HG03103 (cell line): Measurements from ENCODE around the gene PRKCSH.
"Not testable (repeated sequence)": the region's sequence is repeated elsewhere in the genome, so short reads cannot be mapped to it uniquely, and the experiment has no call there.

Source experiments
- ATAC-seq: cut with Tn5 transposase; IDR thresholded peaks from one replicate; pipeline ENCODE4 v1.9.1; 2021; ENCODE audit warnings: low read depth; ENCODE audit not compliant: unreplicated experiment

PRKCSH gene, protein sequence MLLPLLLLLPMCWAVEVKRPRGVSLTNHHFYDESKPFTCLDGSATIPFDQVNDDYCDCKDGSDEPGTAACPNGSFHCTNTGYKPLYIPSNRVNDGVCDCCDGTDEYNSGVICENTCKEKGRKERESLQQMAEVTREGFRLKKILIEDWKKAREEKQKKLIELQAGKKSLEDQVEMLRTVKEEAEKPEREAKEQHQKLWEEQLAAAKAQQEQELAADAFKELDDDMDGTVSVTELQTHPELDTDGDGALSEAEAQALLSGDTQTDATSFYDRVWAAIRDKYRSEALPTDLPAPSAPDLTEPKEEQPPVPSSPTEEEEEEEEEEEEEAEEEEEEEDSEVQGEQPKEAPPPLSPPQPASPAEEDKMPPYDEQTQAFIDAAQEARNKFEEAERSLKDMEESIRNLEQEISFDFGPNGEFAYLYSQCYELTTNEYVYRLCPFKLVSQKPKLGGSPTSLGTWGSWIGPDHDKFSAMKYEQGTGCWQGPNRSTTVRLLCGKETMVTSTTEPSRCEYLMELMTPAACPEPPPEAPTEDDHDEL

GRCh38 chr19:11435057-11435832 is at the start of gene PRKCSH, which contains the start of gene ODAD3:
TSS of gene PRKCSH (plus strand) at chr19:11435635. CDS start at chr19:11436118, 483 bp downstream.
TSS of gene ODAD3 (minus strand) at chr19:11435121. CDS start at chr19:11435016, 105 bp downstream.
- peak; percentile 80 for ATAC-seq

DNA sequence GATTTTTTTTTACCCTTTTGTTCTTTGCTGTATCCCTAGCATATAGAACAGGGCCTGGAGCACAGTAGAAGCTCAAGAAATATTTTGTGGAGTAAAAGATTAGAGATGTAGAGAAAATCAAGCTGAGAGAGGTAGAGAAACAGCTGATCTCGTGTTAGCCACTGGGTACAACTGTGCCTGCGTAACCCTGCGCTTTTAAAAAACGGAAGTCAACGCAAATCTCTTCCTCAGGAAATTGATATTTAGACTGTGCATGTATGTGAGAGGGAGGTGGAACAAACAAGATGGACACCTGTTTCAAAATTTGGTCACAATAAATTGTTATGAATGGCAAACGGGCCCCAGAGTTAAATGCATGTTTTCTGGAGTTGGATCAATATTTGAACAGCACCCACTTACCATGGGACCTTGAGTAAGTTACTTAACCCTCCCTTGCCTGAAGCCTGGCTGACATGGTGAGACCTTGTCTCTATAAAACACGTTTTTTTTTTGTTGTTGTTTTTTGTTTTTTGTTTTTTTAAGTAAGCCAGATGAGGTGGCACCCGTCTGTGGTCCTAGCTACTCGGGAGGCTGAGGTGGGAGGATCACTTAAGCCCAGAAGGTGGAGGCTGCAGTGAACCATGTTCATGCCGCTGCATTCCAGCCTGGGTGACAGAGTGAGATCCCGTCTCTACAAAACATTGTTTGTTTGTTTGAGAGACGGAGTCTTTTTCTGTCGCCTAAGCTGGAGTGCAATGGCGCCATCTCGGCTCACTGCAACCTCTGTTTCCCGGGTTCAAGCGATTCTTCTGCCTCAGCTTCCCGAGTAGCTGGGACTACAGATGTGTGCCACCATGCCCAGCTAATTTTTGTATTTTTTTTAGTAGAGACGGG is 48.0 kb upstream of the PRKCSH start:
- no peak for ATAC-seq

- ATAC-seq, result no peak
Measured at GRCh38 chr19:11390359-11390758, 45.1 kb upstream of the PRKCSH start.

GRCh38 chr19:11390933-11391680 is 44.3 kb upstream of the PRKCSH start:
- ATAC-seq, result no peak

DNA sequence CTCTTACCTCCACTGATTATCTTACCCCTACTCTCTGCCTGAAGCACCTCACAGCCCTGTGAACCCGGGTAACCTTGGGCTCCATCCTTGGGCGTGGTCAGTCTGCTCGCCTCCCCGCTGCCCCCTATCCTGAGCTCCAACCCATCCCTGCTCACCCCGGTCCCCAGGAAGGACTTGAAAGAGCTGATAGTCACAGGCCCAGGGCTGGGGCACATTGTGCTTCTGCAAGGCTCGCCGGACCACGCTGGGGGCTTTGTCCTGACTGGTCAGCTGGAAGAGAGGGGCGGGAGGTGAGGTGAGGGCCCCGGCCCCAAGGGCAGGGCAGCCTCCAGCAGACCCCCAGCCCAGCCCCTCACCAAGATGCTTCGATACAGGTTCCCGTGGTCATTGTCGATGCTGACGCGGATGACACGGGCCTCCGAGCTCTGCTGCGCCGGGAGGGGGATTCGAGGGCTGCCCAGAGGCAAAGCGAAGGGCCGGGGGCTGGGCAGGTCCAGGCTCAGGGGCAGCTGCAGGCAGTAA is 38.3 kb upstream of the PRKCSH start:
- no peak for ATAC-seq

- ATAC-seq, result no peak
Measured at GRCh38 chr19:11399667-11400066, 35.8 kb upstream of the PRKCSH start.

DNA sequence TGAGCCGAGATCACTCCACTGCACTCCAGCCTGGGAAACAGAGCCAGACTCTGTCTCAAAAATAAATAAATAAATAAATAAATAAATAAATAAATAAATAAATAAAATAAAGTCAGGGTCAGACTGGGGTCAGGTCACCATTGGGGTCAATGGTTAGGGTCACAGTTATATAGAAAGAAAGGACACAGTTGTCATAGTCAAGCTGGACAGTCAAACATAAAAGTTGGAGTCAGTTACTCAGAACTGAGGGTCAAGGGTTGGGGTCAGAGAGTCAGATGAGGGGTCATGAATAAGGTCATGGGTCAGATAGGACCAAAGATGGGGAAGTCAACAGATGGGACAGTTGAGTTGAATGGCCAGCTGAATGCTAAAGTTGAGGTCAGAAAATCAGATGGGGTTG is 34.6 kb upstream of the PRKCSH start:
- no peak for ATAC-seq

GRCh38 chr19:11401808-11402543 is 33.5 kb upstream of the PRKCSH start:
- no peak for ATAC-seq

- no peak for ATAC-seq
Measured at GRCh38 chr19:11404588-11405222, 30.7 kb upstream of the PRKCSH start.

DNA sequence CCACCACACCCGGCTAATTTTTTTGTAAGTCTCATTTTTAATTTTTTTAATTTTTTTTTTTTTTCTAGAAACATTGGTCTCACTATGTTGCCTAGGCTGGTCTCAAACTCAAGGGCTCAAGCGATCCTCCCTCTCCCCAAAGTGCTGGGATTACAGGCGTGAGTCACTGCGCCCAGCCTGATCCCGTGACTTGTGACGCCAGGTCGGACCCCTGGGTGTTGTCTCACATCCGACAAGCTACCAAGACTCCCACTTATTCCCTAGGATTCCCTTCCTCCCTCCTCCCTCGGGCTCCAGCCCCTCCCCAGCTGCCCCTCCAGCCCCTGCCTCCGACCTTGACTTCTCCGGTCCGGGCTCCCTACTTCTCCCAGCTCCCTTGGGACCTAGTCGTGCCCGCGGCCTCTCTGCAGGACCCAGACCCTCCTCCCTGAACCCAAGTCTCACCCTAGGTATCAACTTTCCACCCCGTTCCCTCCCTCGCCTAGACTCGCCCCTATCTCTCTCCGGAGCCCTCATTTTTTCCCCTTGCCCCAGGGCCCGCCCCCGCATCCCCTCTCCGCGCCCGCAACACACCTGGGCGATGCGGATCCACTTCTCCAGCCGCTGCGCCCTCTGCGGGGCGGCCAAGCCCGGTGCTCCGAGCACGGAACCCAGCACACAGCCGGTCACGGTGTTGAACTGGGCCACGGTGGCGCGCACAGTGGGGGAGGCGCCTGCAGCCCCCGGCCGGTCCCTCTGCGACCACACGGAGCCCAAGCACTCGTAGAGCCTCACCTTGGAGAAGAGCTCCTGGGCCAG is 29.4 kb upstream of the PRKCSH start:
- ATAC-seq, result no peak

DNA sequence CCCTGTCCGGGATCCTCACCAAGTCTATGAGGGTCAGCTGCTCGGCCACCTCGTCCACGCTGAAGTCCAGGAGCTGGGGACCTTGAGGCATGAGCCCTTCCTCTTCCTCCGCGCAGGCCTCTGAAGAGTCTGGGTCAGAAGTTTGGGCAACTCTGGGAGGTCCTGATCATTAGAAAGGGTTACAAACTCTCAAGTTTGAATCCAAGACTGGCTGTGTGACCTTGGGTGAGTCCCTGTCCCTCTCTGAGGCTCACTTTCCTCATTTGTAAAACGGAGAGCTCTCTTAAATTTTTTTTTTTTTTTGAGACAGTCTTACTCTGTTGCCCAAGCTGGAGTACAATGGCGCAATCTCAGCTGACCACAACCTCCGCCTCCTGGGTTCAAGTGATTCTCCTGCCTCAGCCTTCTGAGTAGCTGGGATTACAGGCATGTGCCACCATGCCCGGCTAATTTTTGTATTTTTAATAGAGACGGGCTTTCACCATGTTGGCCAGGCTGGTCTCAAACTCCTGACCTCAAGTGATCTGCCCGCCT is 28.7 kb upstream of the PRKCSH start:
- not testable (repeated sequence) for ATAC-seq

DNA sequence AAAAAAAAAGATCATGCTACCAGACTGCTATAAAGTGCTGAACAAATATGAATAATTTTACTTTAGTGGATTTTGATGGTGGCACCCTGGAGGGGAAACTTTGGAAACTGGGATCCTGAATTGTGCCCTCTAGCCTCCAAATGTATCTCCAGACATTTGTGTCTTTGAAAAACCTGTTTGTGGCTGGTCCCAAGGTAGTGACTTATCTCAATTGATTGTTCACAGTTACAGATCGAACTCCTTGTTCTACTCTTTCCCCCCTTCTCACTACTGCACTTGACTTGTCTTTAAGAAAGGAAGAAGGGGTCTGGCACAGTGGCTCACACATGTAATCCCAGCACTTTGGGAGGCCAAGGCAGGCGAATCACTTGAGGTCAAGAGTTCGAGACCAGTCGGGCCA is 26.8 kb upstream of the PRKCSH start:
- no peak for ATAC-seq

GRCh38 chr19:11410682-11411081 is 24.8 kb upstream of the PRKCSH start:
- ATAC-seq, result no peak

GRCh38 chr19:11414544-11414943 is 20.9 kb upstream of the PRKCSH start:
- ATAC-seq, result no peak

DNA sequence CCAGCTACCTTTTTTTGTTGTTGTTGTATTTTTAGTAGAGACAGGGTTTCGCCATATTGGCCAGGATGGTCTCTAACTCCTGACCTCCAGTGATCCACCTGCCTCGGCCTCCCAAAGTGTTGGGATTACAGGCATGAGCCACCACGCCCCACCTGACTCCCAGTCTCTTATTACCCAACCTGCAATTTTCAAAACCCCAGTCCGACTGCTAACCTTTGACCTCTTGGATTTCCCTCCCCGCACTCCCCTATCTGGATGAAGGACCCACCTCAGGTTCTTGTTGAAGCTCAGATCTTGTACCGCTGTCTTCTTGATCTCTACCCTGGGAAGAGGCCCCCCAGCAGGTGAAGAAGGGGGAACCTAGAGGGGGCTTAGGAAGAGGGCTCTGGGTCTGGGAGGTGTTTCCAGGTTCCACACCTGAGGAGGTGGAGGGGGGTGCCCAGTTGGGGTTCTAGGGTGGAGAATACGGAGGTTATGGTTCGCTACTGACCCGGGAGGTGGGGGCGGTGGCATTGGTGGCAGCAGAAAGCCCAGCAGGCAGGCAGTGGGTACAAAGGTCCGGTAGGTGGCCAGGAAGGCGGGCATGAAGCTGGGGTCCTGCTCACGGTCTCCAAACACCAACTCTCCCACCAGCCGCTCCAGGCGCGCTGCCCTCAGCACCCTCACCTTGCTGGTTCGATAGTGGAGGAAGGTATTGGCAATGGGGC is 18.9 kb upstream of the PRKCSH start:
- no peak for ATAC-seq

DNA sequence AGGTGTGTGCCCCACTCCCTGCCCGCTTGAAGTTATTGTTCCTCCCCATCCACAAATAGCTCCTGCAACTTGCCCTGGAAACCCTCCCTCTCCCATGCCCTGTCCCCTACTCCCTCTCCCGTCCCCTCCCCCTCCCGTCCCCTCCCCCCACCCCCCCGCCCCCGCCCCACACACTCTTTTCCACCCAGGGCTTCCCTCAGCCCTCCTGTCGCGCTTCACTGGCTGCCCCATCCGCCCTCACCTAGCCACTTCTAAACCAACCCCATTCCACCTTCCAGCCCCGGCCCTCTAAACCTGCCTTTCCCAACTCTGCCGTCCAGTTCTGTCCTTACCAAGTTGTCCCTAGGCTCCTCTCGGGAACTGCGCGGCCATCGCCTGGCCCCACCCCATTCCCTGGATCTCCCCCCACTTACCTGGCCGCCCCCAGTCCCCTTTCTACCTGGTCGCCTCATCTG is 17.3 kb upstream of the PRKCSH start:
- ATAC-seq, result no peak
